ENCODE results near the gene RYR3. TPM values are rescaled to one million over a fixed set of nuclear protein-coding genes. Genes with fewer than 3 reads are reported as not detected.

Gene RYR3
- total RNA-seq, 4 donors from 2014 or later: 3.7 to 7.2 (median 4.5) TPM

DNA sequence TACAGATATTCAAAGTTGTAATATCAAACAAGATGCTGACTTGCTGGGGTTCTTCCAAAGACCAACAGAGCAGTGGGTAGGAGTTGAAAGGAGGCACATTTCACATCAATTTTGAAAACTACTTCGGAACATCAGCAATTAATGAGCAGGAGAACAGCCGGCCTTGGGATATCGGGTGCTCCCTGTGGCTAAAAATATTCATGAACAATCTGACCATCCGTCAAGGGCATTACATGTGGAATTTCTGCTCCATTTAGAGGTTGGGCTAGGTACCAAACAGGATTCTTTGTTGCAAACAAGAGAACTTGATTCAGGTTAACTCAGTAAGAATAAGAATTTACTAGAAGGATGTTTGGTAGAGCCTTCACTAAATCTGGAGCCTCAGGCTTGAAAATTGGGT, 223.9 kb downstream of the RYR3 start:
- Histone ChIP-seq H3K9me3 (no peaks in the 10 kb centered on the region), H3K27me3 (no peaks in the 10 kb centered on the region), H3K4me1 (no peaks in the 10 kb centered on the region), H3K36me3 (no peaks in the 10 kb centered on the region), H3K27ac (replicated peaks in 1 of 4) (no peak overlapping the region), H3K4me3 (no peak overlapping the region)
- intact Hi-C loops (cut with DNase I): no loop called here
- no peak for DNase-seq (ENCODE audit: extremely low spot score)
- TF ChIP-seq, protein P1, sequence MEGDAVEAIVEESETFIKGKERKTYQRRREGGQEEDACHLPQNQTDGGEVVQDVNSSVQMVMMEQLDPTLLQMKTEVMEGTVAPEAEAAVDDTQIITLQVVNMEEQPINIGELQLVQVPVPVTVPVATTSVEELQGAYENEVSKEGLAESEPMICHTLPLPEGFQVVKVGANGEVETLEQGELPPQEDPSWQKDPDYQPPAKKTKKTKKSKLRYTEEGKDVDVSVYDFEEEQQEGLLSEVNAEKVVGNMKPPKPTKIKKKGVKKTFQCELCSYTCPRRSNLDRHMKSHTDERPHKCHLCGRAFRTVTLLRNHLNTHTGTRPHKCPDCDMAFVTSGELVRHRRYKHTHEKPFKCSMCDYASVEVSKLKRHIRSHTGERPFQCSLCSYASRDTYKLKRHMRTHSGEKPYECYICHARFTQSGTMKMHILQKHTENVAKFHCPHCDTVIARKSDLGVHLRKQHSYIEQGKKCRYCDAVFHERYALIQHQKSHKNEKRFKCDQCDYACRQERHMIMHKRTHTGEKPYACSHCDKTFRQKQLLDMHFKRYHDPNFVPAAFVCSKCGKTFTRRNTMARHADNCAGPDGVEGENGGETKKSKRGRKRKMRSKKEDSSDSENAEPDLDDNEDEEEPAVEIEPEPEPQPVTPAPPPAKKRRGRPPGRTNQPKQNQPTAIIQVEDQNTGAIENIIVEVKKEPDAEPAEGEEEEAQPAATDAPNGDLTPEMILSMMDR (IDR thresholded peaks at IDR 0.05): no peak
- no peak for TF ChIP-seq POLR2AphosphoS5 (IDR thresholded peaks at IDR 0.05)
- no peak for TF ChIP-seq POLR2A (IDR thresholded peaks at IDR 0.05; ENCODE audit: low read depth)
- no peak for TF ChIP-seq EP300 (IDR thresholded peaks at IDR 0.05)
- 84% methylated on average over 4 of the region's 4 CpGs for WGBS

DNA sequence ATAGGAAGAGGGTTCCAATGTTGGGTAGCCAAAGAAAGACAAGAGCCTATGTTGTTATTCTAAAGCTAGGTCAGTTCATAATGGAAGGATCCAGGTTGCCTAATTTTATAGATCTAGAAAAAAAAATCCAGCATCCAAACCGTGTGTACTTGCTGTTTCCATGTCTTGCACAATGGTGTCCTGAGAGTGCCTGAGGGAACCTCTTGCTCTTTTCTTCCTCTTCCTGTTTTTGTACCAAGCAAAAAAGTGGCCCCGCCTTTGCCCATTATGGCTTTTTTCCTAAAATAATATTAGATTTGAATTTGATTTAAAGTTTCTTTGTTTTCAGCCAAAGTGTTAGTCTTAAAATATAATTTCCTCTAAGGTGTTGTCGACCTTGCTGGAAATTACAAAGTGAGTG, 224.4 kb downstream of the RYR3 start:
- 78% methylated on average over 3 of the region's 3 CpGs for WGBS
- intact Hi-C loops (cut with DNase I): no loop called here
- TF ChIP-seq EP300 (IDR thresholded peaks at IDR 0.05): no peak
- no peak for TF ChIP-seq POLR2A (IDR thresholded peaks at IDR 0.05; ENCODE audit: low read depth)
- TF ChIP-seq POLR2AphosphoS5 (IDR thresholded peaks at IDR 0.05): no peak
- TF ChIP-seq, protein P1 (IDR thresholded peaks at IDR 0.05): no peak
- Histone ChIP-seq H3K9me3 (no peaks in the 10 kb centered on the region), H3K4me3 (no peak overlapping the region), H3K27me3 (no peaks in the 10 kb centered on the region), H3K4me1 (no peaks in the 10 kb centered on the region), H3K36me3 (no peaks in the 10 kb centered on the region), H3K27ac (replicated peaks in 1 of 4) (no peak overlapping the region)
- no peak for DNase-seq (ENCODE audit: extremely low spot score)

DNA sequence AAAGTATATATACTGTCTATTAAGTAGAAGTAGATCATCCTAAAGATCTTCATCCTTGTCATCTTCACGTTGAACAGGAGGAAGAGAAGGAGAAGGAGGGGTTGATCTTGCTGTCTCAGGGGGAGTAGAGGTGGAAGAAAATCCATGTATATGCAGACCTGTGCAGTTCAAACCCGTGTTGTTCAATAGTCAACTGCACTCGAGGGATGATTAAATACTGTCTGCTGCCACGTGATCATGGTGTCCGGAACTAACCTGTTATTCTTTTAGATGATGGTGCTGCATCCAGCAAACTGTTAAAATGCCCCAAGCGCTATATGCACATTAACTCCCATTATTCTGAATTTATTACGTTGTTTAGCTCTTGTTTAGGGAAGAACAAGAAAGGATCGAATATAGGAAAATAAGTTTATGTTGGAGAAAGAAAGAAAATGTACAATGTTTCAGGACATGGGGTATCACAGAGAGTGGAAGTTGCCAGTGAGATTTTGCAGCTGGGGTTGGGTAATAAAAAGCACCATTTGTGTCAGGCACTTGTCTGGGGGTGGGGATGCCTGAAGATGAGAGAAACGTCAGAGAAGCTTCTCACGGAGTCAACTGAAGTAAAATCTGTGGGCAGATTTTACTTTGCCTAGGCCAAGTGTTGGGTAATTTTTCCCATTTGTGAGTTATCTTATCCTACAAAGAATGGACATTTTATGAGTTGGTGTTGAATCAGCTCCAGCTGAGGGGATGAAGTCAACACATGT, 229.2 kb downstream of the RYR3 start:
- WGBS: 62% methylated on average over 10 of the region's 10 CpGs
- no peak for TF ChIP-seq POLR2A (IDR thresholded peaks at IDR 0.05; ENCODE audit: low read depth)
- TF ChIP-seq POLR2AphosphoS5 (IDR thresholded peaks at IDR 0.05): no peak
- TF ChIP-seq, protein P1 (IDR thresholded peaks at IDR 0.05): no peak
- no peak for TF ChIP-seq EP300 (IDR thresholded peaks at IDR 0.05)
- no peaks in the 10 kb centered on the region for H3K27me3 ChIP-seq
- H3K9me3 ChIP-seq: no peaks in the 10 kb centered on the region
- no peak for DNase-seq (ENCODE audit: extremely low spot score)
- no peak overlapping the region for H3K27ac ChIP-seq (replicated peaks in 1 of 4)
- H3K4me3 ChIP-seq: no peak overlapping the region
- no peaks in the 10 kb centered on the region for H3K4me1 ChIP-seq
- peaks cover 0 to 6% (median 0%) of the 10 kb centered on the region in 4 donors for H3K36me3 ChIP-seq
- intact Hi-C loops (cut with DNase I): no loop called here

DNA sequence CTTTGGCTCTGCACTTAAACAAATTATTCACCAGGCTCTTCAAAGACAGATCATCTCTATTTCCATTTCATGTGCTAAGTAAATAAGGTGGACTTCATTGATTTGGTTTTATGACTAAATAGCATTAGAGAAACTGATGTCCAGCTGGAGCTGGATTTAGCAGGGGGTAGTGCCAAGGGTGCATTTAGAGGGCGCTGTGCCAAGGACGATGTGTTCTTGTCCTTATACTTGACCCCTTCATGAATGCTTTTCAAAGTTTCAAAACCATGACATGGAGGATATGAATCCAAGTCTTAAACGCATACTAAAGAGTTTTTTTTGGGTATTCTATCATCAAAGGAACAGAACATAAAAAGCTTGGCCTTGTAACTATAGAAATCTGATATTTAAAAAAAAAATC, 233.2 kb downstream of the RYR3 start:
- Histone ChIP-seq H3K27ac (replicated peaks in 1 of 4) (no peak overlapping the region), H3K36me3 (peaks cover 0 to 8% (median 0%) of the 10 kb centered on the region in 4 donors), H3K9me3 (no peaks in the 10 kb centered on the region), H3K27me3 (no peaks in the 10 kb centered on the region), H3K4me1 (peaks cover 0 to 3% (median 0%) of the 10 kb centered on the region in 4 donors), H3K4me3 (no peak overlapping the region)
- 85% methylated on average over 3 of the region's 3 CpGs for WGBS
- TF ChIP-seq EP300 (IDR thresholded peaks at IDR 0.05): no peak
- DNase-seq (ENCODE audit: extremely low spot score): no peak
- intact Hi-C loops (cut with DNase I): no loop called here

DNA sequence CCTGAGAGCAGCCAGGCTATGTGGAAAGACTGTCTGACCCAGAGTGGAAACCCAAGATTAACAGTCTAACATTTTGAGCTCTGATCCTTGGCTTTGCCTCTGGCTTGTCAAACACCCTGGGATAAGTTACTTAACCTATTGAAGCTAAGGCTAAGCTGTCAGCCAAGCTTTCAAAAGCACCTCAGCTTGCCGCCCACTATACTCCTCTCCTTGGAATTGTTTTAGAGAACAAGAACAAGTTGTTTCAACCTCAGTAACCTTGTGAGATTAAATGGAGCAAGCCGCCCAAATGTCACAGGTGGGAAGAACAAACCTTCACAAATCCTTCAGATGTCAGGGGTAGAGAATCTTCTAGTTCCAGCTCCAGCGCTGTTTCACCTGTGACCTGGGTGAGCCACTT, 235.1 kb downstream of the RYR3 start:
- Histone ChIP-seq H3K4me3 (no peak overlapping the region), H3K27me3 (no peaks in the 10 kb centered on the region), H3K9me3 (no peaks in the 10 kb centered on the region), H3K36me3 (peaks cover 0 to 8% (median 0%) of the 10 kb centered on the region in 4 donors), H3K27ac (replicated peaks in 1 of 4) (no peak overlapping the region), H3K4me1 (peaks cover 0 to 3% (median 0%) of the 10 kb centered on the region in 4 donors)
- WGBS: 77% methylated on average over 3 of the region's 3 CpGs
- TF ChIP-seq POLR2AphosphoS5 (IDR thresholded peaks at IDR 0.05) (no peak), POLR2A (IDR thresholded peaks at IDR 0.05; ENCODE audit: low read depth) (no peak), EP300 (IDR thresholded peaks at IDR 0.05) (no peak)
- TF ChIP-seq, protein P1 (IDR thresholded peaks at IDR 0.05): no peak
- intact Hi-C loops (cut with DNase I): no loop called here
- DNase-seq (ENCODE audit: extremely low spot score): no peak

All from esophagus muscularis mucosa (tissue), 4 donors.